ENCODE results near the gene ITK. TPM values are rescaled to one million over a fixed set of nuclear protein-coding genes. Genes with fewer than 3 reads are reported as not detected.

ITK gene
- total and polyA plus RNA-seq, 2 donors (not counting 3 experiments of a cell fraction or from before 2014, with no cell fraction given): not detected

- Histone ChIP-seq H3K4me2 (ENCODE audit: insufficient read depth, low read length) (no peak overlapping the region), H3K4me1 (ENCODE audit: control insufficient read depth, extremely low read depth, insufficient read depth, low read length) (no peaks in the 10 kb centered on the region), H4K20me1 (replicated peaks; ENCODE audit: control insufficient read depth, extremely low read depth, insufficient read depth, low read length) (no peaks in the 10 kb centered on the region), H3K9ac (replicated peaks; ENCODE audit: extremely low read depth, insufficient read depth, low read length) (no peak overlapping the region), H3K4me3 (replicated peaks in 1 of 3; ENCODE audit: insufficient read depth in 1 of 3, low read depth in 1 of 3, low read length in 3 of 3) (no peak overlapping the region), H3K36me3 (ENCODE audit: control insufficient read depth in 2 of 2, extremely low read depth in 1 of 2, insufficient read depth in 2 of 2, low read length in 2 of 2) (no peaks in the 10 kb centered on the region), H2AFZ (ENCODE audit: low read depth, low read length) (no peak overlapping the region), H3K79me2 (ENCODE audit: control insufficient read depth, insufficient read depth, low read length) (no peaks in the 10 kb centered on the region), H3K27me3 (ENCODE audit: control insufficient read depth in 2 of 2, insufficient read depth in 2 of 2, low read length in 2 of 2) (no peaks in the 10 kb centered on the region), H3K9me3 (replicated peaks; ENCODE audit: control insufficient read depth, insufficient read depth, low read length) (no peaks in the 10 kb centered on the region), H3K27ac (ENCODE audit: insufficient read depth, low read depth, low read length) (no peak overlapping the region), H3K9me1 (replicated peaks; ENCODE audit: control insufficient read depth, extremely low read depth, insufficient read depth, low read length) (no peaks in the 10 kb centered on the region)
- dilution Hi-C loops (cut with MboI; ENCODE audit: extremely low pct_ligation_motif_present, low sequenced_read_pairs) (no loop called here), intact Hi-C loops (cut with micrococcal nuclease) (no loop called here)
- DNase-seq (ENCODE audit: low read depth, low spot score) (no peak), FAIRE-seq (no peak)
- no TSS peak for BruUV-seq (replicated peaks)
- ChIA-PET CTCF (no interaction called here), POLR2A (no interaction called here)
- TF ChIP-seq CTCF (IDR thresholded peaks at IDR 0.05; ENCODE audit: extremely low read depth in 1 of 2, insufficient read depth in 1 of 2, low read depth in 1 of 2, low read length in 2 of 2) (no peak), POLR2A (IDR thresholded peaks at IDR 0.05; ENCODE audit: low read depth, low read length) (no peak), JUN (IDR thresholded peaks at IDR 0.05; ENCODE audit: borderline replicate concordance, insufficient read depth, insufficient read length, low read depth) (no peak), MAX (IDR thresholded peaks at IDR 0.05; ENCODE audit: insufficient read depth, insufficient read length) (no peak), FOS (IDR thresholded peaks at IDR 0.05; ENCODE audit: borderline replicate concordance, insufficient read depth, low read length) (no peak), POLR2AphosphoS5 (IDR thresholded peaks at IDR 0.05; ENCODE audit: insufficient read depth, low read depth, low read length) (no peak), GATA2 (IDR thresholded peaks at IDR 0.05; ENCODE audit: insufficient read depth, insufficient read length, low read depth, low read length) (no peak), MYC (IDR thresholded peaks at IDR 0.05; ENCODE audit: low read depth, low read length) (no peak), EZH2 (IDR thresholded peaks at IDR 0.05; ENCODE audit: borderline replicate concordance, low read depth, low read length, severe bottlenecking) (no peak)
Measured at GRCh38 chr5:157294407-157295091, 113.9 kb downstream of the ITK start.

All from endothelial cell of umbilical vein (primary cell).